Superior temporal gyrus (tissue), 1 donor: ENCODE results near the gene GPR82.
A peak's percentile ranks its signal among the peaks of the same experiment; 100 is the strongest.
"Not testable (repeated sequence)": the region's sequence is repeated elsewhere in the genome, so short reads cannot be mapped to it uniquely, and the experiment has no call there.

Source experiments
- DNase-seq: peaks from one replicate; pipeline ENCODE4 v3.0.0-alpha.2; 2016; ENCODE audit errors: extremely low spot score

The GPR82 gene

DNA sequence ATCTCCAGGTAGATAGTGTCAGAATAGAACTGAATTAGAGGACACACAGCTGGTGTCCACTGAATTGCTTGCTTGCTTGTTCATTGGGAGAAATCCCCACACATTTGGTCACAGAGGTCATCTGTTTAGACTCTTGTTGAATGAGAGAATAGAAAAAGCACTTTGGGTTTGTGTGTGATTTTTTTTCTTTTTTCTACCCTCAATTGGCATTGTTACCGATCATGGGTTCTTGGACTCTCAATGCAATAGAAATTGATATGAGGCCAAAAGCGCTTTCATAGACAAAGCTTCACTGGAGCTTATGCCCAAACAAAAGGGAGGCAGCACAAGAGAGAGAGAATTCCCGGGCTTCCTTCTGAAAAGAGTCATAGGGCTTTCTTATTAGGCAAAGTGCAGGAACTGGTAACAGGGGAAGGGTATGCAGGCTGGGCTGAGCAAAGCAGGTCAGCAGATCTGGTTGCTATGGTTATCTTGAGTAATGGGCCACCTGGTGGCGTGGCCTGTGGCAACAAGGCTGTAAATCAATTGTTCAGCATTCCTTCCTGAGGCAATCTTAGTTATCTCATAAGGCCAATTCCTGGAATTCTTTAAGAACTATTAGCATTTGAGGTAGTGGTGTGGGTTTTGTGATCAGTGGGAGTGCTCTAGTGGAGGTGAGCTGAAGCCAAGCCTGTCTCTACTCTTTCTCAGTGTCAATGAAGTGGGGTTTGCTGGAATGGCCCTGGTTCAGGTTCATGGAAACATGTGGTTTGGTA, 5.3 kb upstream of the GPR82 start:
- peak; percentile 80 for DNase-seq

DNA sequence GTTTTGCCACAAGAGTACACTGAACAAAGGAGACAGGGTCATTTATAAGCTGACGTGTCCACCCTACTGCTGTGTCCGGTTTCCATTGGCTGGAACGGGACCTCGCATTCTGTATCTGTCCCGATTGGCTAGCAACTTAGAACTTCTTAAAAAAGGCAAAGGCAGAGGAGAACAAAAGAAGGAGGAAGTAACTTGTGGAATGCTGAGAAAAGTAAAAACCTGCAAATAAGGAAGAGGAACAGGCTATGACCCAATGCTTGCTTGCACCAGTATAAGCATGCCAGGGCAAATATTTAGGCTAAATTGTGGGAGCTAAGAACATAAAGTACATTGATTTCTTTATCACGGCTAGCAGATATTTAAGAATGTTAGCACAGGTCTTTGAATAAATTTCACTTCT, 4.4 kb upstream of the GPR82 start:
- DNase-seq: not testable (repeated sequence)

DNA sequence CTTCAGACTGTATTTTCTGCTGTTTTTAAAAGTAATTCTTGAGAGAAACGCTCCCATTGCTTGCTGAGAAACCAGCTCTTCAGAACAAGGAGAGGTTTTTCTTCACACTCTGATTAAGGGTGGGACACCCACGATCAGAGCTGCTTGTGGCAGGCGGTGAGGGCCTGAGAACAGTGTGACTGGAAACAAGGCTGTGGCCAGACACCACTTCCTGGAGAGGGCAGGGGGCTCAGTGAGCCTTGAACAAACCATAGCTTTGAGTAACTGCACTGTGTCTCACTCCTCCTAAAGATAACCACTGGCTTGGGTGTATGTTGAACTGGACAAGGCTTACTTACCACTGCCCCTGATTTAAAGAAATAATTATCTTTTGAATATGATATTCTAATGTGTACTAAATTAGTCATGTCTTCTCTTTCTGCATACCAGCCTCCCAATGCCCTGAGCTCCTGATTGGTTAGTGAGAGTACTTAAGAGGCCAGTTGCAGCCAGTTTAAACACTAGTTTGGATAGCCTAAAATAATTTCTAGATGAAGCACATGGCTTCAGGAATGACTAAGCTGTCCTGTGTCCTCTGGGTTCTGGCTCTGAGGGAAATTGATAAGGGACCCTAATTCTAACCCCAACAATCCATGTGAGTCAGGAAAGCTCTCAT, 3.7 kb upstream of the GPR82 start:
- no peak for DNase-seq

DNA sequence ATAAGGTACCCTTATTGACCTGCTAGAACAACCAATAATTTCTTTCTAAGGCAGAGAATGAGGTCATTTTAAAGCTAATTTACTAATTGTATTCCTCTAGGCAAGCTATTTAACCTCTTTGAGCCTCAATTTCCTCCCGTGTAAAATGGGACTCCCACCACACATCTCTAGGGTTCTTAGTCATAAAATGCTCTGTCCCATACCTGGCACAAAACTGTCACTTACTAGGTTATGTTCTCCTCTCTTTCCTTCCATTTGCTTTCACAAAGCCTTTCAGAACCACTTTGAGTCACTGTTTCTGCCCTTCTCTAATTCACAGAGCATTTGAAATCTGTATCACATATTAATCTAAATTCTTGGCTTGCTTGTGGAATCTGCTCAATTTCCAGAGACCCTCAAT, 2.4 kb upstream of the GPR82 start:
- DNase-seq: no peak

DNA sequence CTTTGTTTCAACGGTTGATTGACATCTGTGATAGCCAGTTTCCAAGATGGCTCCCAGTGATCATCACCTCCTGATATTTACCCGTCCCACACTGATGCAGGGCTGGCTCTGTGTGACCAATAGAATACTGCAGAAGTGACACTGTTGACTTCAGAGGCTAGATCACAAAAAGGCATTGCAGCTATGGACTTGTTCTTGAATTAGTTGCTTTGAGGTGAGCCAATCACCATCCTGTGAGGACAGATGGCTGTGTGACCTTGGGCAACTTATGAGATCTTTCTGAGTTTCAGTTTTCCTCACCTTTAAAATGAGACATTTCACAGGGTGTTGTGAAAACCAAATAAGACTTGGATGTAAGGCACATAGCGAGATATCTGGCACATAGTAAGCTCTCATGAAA, 1.8 kb upstream of the GPR82 start:
- DNase-seq: no peak

DNA sequence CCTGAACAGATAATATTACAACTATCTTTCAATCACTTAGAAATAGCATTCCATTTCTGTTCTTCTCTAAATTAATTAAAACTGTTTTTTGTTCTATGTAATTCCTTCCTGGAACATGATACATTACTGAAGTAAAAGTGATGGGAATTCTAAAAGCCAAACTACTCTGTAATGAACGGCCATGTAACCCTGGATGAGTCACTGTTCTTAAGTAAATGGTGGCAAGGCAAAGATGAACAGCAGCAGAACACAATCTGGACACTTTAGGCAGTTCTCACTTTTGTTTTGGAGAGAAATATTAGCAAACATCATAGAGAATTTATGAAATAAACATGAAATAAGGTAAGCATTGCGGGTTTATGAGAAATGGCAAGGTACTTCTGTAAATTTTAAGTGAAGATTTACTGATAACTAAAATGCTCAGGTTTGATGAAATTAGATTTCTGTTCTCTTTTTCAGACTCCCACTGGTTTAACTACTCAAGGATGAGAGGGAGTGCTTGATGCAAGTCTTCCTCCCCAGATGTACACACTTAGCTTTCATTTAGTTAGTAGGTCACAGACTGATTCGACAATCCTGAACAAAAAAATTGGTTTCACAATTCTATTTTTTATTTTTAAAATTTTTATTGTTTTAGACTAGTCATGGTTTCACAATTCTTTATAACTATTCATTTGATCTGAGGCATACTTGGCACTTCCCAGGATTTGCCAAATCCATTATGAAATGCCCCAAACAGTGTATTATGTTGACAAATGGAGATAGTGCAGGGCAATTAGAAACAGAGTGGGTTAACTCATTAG, 964 bp upstream of the GPR82 start:
- no peak for DNase-seq

DNA sequence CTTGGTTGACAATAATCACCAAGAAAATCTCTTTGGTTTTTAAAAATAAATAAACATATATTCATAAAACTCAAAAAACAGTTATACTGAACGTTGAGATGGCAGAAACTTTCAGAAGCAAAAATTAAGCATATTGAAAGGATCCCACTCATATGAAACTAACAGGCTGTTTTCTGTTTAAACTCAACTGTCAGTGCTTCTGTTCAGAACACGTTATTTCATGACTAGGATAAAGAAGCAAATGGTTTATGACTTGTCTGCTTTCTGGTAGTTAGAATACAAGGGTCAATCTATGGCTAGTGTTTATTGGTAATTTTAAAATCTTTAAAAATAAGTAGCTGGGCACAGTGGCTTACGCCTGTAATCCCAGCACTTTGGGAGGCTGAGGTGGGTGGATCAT, 4.1 kb downstream of the GPR82 start:
- DNase-seq: no peak

DNA sequence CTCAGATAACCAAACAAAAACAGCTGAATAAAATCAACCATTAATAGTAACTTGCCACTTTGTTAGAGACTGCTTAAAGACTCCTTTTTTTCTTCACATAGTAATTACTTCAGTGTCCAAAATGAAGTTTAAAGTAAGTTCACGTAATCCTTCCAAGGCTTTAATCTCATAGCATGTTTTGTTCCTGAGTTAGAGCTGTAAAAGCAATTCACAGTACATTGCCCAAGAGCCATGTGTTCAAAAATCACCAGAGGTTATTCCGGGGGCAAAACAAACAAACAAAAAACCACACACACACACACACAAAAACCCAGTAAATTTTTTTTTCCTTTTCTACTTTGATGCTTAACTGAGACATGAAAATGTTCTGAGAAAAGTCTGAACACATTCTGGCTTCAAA, 6.1 kb downstream of the GPR82 start:
- DNase-seq: no peak

DNA sequence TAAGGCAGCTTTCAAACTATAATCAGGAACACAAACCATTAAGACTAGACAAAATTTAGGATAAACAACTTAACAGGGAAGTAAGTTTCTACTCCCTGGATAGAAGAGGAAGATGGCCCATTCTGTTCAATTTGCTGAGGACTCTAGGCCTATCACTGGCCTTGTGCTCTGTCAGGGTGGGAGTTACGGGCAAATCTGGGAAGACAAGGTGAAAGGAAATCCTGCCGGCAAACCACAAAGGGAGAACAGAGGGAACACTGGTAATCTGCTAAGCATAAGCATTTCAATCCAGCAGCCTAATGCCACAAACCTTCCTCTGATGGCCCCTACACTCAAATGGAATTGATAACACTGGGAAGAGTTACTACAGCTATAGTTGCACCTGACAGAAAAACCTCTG, 8.3 kb downstream of the GPR82 start:
- no peak for DNase-seq

DNA sequence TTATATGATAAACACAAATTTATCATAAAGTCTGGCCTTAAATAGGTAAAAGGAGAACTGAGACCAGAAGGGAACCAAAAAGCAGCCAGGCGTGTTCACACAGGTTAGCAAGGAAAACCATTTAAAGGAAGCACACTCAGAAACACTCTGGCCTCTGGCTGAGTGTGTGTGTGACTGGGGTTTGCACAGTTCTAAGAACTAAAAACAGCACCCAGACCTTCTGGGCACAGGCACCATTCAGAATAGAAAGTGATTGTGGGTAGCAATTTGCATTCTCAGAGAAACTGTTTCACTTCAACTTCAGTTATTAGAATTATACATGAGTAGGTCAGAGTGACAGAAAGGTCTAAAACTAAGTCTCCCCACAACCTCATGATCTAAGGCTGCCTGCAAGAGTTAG, 10.0 kb downstream of the GPR82 start:
- DNase-seq: peak; percentile 15

DNA sequence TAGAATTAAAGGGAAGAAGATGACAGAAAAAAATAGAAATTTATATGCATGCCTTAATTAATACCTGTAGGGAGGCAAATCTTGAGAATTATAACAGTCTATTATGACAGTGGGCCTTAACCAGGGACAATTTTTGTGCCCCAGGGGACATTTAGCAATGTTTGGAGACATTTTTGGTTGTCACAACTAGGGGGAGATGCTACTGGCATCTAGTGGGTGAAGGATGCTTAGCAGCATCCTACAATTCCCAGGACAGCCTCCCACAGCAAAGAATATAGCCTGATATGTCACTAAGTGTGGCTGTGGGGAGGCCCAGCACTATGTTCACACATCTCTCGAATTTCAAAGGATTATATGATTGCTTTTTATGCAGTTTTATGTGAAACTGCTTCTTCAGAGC, 10.5 kb downstream of the GPR82 start:
- DNase-seq: peak; percentile 36

DNA sequence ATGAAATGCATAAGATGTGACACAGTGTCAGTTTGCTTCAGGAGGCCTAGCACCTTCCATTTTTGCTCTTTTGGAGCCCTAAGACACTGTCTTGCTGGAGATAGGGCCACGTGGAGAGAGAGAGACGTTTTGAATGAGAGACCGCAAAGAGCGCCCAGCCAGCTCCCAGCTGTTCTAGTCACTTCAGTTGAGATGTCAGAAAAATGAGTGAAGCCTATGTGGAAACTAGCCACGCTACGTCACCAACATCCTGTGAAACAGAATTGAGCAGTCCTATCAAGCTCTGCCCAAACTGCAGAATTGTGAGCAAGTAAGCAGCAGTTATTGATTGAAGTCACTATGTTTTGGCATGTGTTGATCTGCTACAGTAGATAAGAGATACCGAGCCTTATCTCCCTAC, 13.1 kb downstream of the GPR82 start:
- no peak for DNase-seq

DNA sequence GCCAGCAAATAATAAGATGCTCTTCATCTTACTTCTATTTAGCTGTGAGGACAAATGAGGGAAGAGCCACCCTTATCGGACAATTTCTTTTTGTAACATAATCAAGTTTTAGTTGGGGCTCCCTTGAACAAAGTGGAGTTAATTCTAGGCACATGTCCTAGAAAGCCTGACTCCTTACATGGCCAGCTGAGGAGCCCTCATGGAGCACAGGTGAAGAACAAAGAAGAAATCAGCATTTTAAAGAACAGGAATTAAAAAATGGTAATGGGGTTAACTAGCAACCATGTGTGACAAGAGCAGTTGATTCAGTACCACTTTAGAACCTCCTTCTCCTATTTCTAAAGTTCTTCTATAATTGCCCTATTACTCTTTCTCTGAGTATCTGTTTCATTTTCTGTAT, 15.9 kb downstream of the GPR82 start:
- no peak for DNase-seq

DNA sequence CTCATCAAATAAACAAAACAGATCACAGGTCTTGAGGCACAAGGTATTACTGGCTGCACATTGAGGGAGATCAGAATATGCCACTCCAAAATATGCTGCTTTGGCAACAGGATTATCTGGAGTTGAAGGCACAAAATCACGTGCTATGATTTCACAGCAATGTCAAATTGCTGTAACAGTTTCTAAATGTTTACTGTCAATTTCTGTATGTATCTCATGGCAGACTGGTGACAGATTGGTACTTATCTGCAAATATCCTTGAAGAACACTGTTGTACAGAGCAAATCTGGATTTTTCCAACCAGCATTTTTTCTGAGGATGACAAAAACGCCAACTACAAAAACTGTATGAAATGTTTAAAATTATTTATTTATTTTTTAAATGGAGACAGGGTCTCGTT, 26.7 kb downstream of the GPR82 start:
- no peak for DNase-seq

DNA sequence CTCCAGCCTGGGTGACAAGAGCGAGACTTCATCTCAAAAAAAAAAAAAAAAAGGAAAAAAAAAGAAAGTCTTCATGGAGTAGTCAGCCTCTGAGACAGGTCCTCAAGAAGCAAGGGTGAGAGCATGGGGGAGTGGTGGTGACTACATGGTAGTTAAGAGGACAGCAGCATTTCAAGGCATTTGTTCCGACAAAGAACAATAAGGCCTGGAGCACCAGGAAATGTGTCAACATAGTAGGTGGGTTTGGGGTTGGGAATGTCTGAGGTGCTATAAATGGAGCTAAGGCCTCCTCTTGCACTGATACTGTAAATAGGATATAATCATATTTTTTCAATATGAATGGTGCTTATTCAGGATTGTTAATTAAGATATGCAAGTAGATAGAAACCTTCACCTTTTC, 34.4 kb downstream of the GPR82 start:
- no peak for DNase-seq

DNA sequence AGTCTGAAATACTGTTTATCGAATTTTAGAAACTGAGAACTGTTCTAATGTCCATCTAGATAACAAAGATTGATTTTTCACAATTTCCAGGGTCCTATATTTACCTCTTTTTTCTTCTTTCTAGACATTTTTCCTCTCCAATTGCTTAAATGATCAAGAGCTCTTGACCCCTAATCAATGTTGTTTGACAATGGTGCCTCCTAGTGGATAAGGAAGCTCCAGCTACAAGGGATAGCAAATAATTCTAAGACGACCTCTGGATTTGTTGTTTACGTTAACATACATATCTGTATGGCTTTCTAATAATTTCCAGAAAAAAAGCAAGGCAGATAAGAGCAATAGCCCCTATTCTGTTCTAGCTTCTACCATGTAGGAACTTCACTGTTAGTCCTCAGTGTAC, 35.8 kb downstream of the GPR82 start:
- peak; percentile 41 for DNase-seq

DNA sequence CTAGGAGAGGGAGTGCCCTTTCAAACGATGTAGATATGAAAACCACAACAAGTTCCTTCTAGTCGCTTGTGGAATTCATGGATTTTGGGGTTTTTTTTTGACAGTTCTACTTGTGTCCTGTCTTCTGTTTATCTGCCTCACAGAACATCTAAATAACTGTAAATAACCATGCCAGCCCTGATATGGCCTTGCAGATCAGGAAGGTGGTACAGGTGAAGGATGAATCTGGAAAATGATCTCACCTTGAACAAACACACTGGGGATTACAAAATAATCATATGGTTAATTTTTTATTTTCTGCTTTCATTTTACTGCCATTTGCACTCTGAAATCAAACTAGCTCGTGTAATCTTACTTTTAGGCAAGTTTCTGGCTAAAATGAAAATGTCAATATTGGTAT, 37.2 kb downstream of the GPR82 start:
- no peak for DNase-seq

DNA sequence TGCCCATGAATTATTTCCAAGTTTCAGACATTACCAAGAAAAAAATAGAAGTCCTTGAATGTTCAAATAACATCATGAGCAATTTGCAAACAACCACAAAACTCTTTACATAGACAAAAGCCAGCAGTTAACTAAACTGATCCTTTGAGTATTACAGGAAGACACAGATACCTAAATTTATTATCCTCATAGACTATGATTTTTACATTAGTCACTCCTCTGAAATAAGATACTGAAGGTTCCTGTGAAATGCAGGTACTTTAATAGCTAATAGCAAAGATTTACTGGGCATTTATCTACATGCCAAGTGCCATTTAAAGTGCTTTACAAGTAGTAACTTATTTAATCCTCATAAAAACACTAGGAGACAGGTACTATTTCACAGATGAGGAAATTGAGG, 37.7 kb downstream of the GPR82 start:
- no peak for DNase-seq

DNA sequence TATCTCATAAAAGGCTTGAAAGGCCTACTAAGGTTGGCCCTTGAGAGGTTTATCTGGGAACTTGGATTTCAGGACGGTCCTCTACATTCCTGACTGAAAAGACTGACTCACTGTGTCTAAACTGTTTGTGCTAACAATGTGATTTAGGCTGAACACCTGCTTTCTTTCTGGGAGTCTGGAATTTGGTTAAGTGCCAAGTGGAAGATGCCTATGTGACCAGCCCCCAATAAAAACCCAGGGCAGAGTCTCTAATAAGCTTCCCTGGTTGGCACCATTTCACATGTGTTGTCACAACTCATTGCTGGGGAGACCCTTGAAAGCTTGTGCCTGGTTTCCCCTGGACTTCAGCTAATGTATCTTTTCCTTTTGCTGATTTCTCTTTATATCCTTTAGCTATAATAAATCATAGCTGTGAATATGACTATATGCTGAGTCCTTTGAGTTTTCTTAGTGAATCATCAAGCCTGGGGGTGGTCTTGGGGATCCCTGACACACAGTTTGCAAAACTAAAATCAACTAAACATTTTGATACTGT, 55.1 kb downstream of the GPR82 start:
- DNase-seq: no peak
